Progenitor cell of endocrine pancreas (in vitro differentiated cells): ENCODE measurements around the gene SNRNP35. TPM values are rescaled to one million over a fixed set of nuclear protein-coding genes. Genes with fewer than 3 reads are reported as not detected.
A peak's percentile ranks its signal among the peaks of the same experiment; 100 is the strongest.
"Not testable (repeated sequence)": the region's sequence is repeated elsewhere in the genome, so short reads cannot be mapped to it uniquely, and the experiment has no call there.

Source experiments
- DNase-seq: peaks from one replicate; pipeline ENCODE4 v3.0.0; 2021; ENCODE audit warnings: low spot score; ENCODE audit not compliant: unreplicated experiment
- H3K27ac Mint-ChIP-seq: 2 replicates; pipeline ENCODE4 v1.8.0; 2021; ENCODE audit warnings: mild to moderate bottlenecking, moderate library complexity, mixed read lengths
- H3K27me3 Mint-ChIP-seq: 2 replicates; pipeline ENCODE4 v1.8.0; 2021; ENCODE audit warnings: mixed read lengths
- H3K36me3 Mint-ChIP-seq: 2 replicates; pipeline ENCODE4 v1.8.0; 2022; ENCODE audit warnings: mixed read lengths; ENCODE audit not compliant: insufficient read depth
- H3K4me1 Mint-ChIP-seq: 2 replicates; pipeline ENCODE4 v1.8.0; 2021; ENCODE audit warnings: low read depth, mixed read lengths
- H3K4me3 Mint-ChIP-seq: 2 replicates; pipeline ENCODE4 v1.8.0; 2021; ENCODE audit warnings: low read depth, mild to moderate bottlenecking, moderate library complexity, mixed read lengths
- H3K9me3 Mint-ChIP-seq: 2 replicates; pipeline ENCODE4 v1.8.0; 2021; ENCODE audit warnings: low read depth, mixed read lengths
- CTCF ChIP-seq: fragments of 200-600 bp; sonication (generic); IDR thresholded peaks from one replicate; pipeline ENCODE4 v1.5.0; 2021; ENCODE audit warnings: antibody characterized with exemption, mild to moderate bottlenecking; ENCODE audit not compliant: unreplicated experiment
- total RNA-seq: library from RNA; stranded (reverse); gene quantifications from 2 replicates; pipeline ENCODE4 v1.2.1, GENCODE V29; 2021

The SNRNP35 gene
- total RNA-seq, 1 donor from 2014 or later, result 29.2 TPM

DNA sequence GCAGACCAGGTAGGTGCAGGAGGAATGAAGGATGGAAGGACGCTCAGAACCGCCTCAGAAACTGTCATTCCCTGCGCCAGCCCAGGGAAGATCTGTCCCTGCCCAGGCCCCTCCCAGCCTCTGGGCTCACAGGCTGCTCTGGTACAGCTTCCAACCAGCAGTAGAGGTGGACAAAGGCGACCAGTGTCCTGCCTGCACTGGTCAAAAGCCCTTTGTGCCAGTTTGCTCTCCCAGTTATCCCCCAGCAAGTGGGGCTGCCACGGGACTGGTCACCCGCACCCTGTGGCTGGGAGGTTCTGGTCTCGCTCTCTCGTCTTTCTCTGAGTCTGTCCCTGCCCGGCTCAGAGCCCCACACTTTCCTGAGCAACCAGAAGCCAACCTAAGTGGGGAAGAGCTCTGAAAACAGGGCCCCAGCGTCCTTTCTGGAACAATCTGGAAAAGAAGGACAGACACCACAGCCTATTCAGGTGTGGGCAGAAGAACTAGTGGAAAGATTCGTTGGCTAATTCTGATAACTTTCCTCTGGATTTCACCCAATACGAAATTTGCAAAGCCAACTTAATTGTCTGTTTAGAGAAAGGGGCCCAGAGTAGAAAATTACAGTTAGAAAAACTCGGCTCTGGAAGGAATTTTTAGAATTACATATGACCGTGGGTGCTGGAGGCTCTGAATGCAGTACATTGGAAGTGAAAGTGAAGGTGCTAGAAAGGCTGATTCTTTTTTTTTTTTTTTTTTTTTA, 21.7 kb downstream of the SNRNP35 start:
- Mint-ChIP-seq H3K9me3 (no peaks in the 10 kb centered on the region), H3K36me3 (peaks cover 16% of the 10 kb centered on the region), H3K27me3 (no peaks in the 10 kb centered on the region), H3K4me1 (peaks cover 6% of the 10 kb centered on the region), H3K4me3 (no peak overlapping the region), H3K27ac (peak overlapping the region; percentile 45)
- no peak for DNase-seq
- TF ChIP-seq CTCF, result no peak

DNA sequence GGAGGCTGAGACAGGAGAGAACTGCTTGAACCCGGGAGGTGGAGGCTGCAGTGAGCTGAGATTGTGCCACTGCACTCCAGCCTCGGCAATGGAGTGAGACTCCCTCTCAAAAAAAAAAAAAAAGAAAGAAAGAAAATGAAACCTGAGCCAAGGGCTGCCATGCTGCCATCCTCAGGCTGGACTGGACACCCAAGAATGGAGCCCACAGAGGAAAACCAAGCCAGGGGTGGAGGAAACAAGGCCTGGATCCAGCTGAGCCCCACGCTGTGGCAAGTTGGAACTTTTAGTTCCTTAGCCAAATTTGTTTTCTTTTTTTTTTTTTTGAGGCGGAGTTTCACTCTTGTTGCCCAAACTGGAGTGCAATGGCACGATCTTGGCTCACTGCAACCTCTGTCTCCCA, 23.3 kb downstream of the SNRNP35 start:
- H3K27me3 Mint-ChIP-seq, result not testable (repeated sequence)

GRCh38 chr12:123482876-123483275, 24.9 kb downstream of the SNRNP35 start:
- no peak for DNase-seq
- Mint-ChIP-seq H3K36me3 (peaks cover 6% of the 10 kb centered on the region), H3K4me3 (no peak overlapping the region), H3K27ac (no peak overlapping the region), H3K4me1 (no peaks in the 10 kb centered on the region), H3K27me3 (no peaks in the 10 kb centered on the region), H3K9me3 (no peaks in the 10 kb centered on the region)
- TF ChIP-seq CTCF, result no peak

More for the DNA sequence above, 23.3 kb downstream of the SNRNP35 start:
- not testable (repeated sequence) for H3K4me1 Mint-ChIP-seq, DNase-seq, H3K27ac Mint-ChIP-seq, H3K36me3 Mint-ChIP-seq, H3K9me3 Mint-ChIP-seq, H3K4me3 Mint-ChIP-seq

DNA sequence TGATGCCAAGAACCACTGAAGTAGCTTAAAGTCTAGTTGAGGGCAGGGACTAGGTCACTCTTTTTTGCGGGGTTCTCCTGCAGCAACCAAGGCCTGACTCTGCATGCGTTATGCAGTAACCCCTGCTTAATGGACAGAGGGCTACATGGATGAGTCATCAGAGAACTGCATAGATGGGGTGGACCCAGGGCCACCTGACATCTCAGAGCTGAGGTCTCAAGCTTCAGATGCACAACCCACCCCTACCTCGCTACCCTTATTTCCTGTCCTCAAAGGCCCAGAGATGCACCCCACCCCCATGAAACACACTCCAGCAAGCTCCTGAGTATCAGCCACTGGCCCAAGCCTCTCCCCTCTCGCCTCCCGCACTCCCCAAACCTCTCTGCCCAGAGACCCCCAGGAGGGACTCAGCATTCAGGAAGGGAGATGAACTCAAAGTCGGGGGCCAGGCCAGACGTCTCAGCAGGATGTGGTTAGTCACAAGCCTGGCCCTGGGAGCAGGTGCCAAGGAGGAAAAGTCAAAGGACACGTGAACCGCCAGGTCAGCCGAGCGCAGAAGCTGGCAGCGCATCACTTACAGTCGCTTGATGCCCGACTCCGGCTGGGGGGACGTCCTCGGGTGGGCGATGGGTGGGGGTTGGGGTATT, 25.8 kb downstream of the SNRNP35 start:
- TF ChIP-seq CTCF, result no peak
- peaks cover 4% of the 10 kb centered on the region for H3K36me3 Mint-ChIP-seq

DNA sequence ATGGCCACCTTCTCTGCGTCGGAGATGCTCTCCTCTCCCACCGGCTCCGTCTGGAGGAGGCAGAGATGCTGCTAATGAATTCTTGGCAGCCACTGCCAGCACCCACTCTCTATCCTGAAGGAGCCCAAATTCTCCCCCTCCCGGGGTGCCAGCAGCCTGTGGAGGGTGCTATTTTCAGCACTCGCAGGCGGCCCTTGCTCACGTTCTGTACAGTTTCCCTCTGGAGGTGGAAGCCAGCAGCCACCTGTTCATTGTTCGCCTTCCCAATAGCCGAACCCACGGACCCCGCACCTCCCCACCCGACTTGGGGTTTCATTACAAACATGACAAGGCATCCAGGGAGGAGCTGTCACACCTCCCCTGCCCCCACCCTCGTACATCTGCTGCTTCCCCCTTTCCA, 27.8 kb downstream of the SNRNP35 start:
- peaks cover 3% of the 10 kb centered on the region for H3K4me1 Mint-ChIP-seq
- no peaks in the 10 kb centered on the region for H3K27me3 Mint-ChIP-seq
- no peak overlapping the region for H3K27ac Mint-ChIP-seq
- peaks cover 5% of the 10 kb centered on the region for H3K36me3 Mint-ChIP-seq
- DNase-seq, result no peak
- H3K9me3 Mint-ChIP-seq, result no peaks in the 10 kb centered on the region
- H3K4me3 Mint-ChIP-seq, result no peak overlapping the region
- TF ChIP-seq CTCF, result no peak

More for the DNA sequence above, 25.8 kb downstream of the SNRNP35 start:
- no peak overlapping the region for H3K4me3 Mint-ChIP-seq
- no peaks in the 10 kb centered on the region for H3K9me3 Mint-ChIP-seq
- no peak for DNase-seq
- H3K4me1 Mint-ChIP-seq, result peaks cover 2% of the 10 kb centered on the region
- H3K27ac Mint-ChIP-seq, result no peak overlapping the region
- no peaks in the 10 kb centered on the region for H3K27me3 Mint-ChIP-seq
